GM12874 (cell line): Measurements from ENCODE around the gene PLCD4.

Experiments used
- CTCF ChIP-seq: IDR thresholded peaks from 2 replicates; pipeline ENCODE4 v1.5.1; 2011; ENCODE audit warnings: low read depth, mild to moderate bottlenecking, control low read depth, low read length, moderate library complexity; ENCODE audit not compliant: insufficient read depth

PLCD4 gene

GRCh38 chr2:218569038-218569431, 38.7 kb upstream of the PLCD4 start:
- TF ChIP-seq CTCF, result no peak

GRCh38 chr2:218569661-218570500, 37.8 kb upstream of the PLCD4 start:
- TF ChIP-seq CTCF, result no peak

- TF ChIP-seq CTCF, result no peak
Measured at GRCh38 chr2:218570850-218571249, 36.8 kb upstream of the PLCD4 start.

GRCh38 chr2:218576854-218577253, 30.8 kb upstream of the PLCD4 start:
- no peak for TF ChIP-seq CTCF

GRCh38 chr2:218577482-218578220, 30.0 kb upstream of the PLCD4 start:
- no peak for TF ChIP-seq CTCF

- no peak for TF ChIP-seq CTCF
Measured at GRCh38 chr2:218578272-218578877, 29.3 kb upstream of the PLCD4 start.

GRCh38 chr2:218582076-218582475, 25.6 kb upstream of the PLCD4 start:
- no peak for TF ChIP-seq CTCF
